Activated T-cell treated with anti-CD3 and anti-CD28 coated beads for 48 hours (primary cell): ENCODE measurements around the gene MSMO1.
A peak's percentile ranks its signal among the peaks of the same experiment; 100 is the strongest.

ENCODE experiments used
- DNase-seq: peaks from one replicate; pipeline ENCODE4 v3.0.0-alpha.2; 2020; ENCODE audit warnings: low read depth

MSMO1 gene

DNA sequence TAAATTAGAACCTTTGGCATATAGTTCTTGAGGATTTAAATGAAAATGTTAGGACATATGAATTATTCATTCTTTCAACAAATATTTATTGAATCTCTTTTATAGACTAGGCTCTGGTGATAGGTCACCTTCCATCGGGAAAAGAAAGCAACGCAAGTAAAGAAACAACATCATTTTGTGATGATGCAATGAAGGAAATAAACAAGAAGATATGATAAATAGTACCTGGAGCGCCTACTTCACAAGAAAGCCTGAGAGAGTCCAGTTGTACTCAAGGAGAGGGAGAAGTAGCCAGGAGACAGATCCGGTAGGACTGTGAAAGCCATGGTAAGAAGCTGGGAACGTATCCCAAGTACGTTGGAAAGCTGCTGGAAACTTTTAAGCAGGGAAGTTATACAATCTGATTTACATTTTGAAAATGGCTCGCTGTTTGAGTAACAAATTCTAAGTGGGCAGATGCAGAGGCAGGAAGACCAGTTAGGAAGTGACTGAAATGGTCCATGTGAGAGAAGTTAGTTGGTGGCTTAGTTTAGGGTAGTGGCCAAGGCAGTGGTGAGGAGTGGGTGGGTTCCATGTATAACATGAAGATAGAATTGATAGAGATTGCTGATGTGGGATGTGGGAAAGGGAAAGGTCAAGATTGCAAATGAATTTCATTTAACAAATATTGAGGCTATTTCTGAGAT is 33.7 kb downstream of the MSMO1 start:
- DNase-seq = no peak

DNA sequence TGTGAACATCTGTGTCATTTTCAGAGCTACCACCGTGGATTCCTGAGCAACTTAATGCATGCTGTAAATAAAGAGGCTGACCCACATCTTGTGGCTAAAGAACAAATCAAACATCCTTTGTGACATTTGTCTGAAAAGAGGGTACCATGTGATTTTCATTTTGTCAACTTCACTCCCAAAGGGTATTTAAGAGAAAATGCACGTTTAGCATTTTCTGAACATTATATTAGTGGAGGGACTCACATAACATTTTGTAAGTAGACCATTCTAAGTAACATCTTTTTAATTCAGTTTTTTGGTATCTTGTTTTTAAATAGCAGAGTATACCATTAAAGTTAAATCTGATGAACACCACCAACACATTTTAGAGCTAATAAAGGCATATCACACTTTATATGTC is 34.3 kb downstream of the MSMO1 start:
- DNase-seq = no peak

DNA sequence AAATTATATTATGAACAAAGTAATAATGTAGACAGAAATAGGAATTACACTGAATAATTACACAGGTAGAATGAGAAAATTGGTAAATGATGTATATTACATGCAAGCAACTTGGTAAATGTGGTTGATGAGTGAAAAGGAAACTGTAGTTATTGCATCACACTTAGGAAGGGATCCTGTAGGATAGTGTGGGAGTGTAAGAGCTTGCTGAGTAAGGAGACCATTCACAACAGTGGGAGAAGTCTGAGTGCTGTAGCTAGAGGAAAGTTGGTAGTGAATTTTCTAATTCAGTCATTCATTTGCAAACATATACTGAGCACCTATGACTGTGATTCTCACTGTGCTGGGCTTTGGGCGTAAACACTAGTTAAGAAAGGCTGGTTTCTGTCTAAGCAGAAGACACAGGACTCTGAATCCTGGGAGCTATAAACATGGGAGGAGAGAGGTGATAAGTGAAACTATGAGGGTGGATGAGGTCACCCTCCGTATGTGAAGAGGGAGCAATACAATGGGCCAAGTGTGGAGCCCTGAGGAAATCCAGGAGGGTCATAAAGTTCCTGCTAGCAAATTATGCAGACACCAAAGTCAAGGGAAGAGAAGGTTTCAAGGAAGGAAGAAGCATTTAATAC is 37.1 kb downstream of the MSMO1 start:
- DNase-seq = no peak

DNA sequence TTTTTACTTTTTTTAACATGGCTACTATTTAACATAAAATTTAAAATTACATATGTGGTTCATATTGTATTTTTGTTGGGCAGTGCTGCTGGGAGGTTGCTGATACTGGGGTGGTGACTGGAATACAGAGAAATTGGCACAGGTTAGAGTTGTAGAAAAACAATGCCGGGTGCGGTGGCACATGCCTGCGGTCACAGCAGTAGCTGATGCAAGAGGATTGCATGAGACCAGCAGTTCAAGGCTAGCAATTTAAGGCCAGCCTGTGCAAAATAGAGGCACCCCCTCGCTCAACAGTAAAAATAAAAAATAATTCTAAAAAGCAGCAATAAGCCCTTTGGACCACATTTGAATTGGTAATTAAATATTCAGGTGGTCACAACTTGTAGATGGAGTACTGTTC is 39.6 kb downstream of the MSMO1 start:
- no peak for DNase-seq

DNA sequence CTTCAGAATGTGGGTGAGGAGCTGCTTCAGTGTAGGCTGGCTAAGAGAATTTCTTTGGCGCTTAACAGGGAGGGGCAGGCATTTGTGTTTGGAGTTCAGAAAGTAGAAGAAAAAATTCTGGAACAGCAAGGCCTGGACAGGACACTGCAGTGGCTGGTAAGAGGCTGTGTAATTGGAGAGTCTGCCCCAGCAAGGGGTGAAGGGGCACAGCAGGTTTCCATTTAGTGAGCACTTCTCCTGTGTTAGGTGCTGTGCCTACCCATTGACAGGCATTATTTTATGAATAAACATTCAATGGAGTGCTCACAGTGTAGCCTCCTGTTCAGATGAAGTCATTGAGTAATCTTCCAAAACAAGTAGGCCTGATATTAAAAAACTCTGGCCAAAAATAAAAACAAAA is 40.6 kb downstream of the MSMO1 start:
- DNase-seq = no peak

DNA sequence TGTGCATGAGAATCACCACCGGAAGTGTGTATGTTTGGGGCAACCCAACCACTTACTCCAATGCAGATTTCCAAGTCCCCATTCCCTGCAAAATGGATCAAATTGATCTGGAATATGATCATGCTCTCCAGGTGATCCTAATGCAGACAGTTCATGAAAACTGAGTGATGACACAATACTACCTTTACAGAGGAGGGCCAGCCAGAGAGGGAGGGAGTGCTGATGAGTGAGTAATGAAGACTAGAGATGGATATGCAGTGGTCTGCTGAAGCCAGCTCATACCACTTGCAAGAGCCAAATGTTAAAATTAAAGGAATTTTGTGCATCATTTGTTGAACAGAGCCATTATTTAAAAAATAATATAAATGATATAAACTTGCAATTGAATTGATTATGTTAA is 41.1 kb downstream of the MSMO1 start:
- DNase-seq = no peak

DNA sequence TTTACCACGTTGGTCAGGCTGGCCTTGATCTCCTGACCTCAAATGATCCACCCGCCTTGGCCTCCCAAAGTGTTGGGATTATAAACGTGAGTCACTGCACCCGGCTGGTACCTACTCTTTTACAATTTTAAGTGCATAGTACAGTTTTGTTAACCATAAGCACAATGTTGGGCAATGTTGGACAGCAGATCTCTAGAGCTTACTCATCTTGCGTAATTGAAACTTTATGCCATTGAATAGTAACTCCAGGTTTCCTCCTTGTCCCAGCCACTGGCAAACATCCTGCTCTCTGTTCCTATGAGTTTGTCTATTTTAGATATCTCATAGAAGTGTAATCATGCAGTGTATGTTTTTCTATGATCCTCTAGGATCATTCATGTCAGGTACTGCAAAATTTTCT is 42.1 kb downstream of the MSMO1 start:
- no peak for DNase-seq

DNA sequence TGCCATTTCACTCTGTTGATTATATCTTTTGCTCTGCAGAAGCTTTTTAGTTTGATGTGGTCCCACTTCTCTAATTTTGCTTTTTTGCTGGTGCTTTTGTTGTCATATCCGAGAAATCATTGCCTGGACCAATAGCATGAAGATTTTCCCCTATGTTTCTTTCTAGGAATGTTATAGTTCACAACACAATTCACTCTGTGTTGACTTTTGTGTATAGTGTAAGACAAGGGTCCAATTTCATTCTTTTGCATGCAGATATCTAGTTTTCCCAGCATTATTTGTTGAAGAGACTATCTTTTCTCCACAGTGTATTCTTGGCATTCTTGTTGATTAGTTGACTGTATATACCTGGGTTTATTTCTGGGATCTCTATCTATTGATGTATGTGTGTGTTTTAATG is 43.1 kb downstream of the MSMO1 start:
- DNase-seq = no peak

DNA sequence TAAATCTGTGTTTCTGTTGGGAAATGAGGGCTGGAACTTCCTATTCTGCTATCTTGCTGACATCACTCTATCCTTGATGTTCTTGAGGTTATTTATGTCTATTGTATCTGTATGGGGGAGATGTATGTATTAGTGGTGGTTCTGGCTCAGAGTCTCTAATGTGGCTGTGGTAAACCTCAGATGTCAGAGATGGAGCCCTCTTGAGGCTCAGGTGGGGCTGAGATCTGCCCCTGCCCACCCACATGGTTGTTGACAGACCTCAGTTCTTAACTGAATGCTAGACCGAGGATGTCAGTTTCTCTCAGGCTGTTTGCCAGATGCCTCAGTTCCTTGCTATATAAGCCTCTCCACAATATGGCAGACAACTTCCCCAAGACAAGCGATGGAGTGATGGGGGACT is 48.0 kb downstream of the MSMO1 start:
- DNase-seq = no peak

DNA sequence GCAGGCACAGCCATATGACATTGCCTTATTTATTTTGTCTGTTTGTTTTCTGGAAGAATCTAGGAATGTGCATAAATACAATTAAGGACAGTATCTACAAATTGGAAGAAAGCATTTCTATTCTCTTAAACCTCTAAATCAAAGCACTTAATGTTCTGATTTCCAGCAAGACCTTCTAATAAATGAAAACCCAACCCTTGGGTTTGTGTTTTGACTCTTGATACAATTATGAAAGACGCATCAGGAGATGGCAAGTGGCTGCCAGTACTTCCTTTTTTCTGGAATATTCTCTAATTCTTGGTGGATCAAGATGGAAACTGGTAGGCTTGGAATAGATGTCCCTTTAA is 50.9 kb downstream of the MSMO1 start:
- DNase-seq = no peak

DNA sequence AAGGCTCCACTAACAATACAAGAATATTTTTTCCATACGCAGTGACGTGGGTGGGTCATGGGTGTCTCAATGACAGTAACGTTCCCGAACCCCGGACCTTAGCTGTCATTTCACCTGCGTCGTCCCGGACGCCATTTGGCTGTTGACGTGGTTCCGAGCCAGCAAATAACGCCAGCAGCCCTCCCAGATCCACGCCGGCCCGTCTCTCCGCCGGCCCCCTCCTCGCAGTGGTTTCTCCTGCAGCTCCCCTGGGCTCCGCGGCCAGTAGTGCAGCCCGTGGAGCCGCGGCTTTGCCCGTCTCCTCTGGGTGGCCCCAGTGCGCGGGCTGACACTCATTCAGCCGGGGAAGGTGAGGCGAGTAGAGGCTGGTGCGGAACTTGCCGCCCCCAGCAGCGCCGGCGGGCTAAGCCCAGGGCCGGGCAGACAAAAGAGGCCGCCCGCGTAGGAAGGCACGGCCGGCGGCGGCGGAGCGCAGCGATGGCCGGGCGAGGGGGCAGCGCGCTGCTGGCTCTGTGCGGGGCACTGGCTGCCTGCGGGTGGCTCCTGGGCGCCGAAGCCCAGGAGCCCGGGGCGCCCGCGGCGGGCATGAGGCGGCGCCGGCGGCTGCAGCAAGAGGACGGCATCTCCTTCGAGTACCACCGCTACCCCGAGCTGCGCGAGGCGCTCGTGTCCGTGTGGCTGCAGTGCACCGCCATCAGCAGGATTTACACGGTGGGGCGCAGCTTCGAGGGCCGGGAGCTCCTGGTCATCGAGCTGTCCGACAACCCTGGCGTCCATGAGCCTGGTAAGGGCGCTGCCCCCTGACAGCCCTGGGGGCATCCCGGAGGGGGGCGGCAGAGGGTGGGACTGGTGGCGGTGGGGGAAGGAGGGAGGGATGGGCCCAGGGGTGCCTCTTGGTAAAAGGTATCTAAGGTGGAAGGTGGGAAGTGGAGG is 51.5 kb downstream of the MSMO1 start, which contains the start of gene CPE:
Gene CPE, plus strand, starts transcription at position 264 of the 933 bp plus-strand sequence. Its CDS starts 214 bp downstream, at position 478.
- peak; percentile 60 for DNase-seq

DNA sequence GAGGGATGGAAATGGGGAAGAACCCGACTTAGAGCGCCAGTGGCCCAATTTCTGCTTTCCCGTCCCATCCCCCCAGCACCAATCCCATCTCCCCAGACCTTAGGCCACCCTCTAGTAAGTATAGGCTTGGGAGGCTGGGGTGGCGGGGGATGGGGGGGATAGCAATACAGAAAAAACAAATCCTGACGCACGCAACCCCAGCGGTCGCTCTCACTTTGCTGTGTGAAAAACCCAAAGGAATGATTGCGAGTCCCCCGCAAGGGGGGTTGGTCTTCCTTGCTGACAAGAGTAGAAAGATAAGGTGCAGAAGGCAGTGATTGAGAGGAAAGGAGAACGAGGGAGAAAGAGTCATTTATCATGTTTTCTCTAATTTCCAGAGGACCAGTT is 52.2 kb downstream of the MSMO1 start:
- no peak for DNase-seq

DNA sequence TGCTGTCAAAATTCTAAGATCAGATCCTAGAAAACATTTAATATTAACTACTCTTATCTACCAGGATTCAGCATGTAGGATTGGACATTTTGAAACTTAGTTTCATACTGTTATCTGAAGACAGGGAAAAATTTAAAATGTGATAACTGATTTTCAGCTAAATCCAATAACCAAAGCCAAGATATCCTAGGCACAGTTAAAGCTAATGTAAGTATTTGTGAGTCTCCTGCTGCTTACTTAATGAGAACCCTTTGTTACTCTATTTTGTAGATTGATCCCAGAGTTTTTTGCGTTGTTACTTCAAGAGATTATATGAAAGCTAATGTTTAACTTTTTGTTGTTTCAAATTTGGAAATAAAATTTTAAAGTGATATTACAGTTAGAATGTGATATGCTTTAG is 53.3 kb downstream of the MSMO1 start:
- DNase-seq = no peak

DNA sequence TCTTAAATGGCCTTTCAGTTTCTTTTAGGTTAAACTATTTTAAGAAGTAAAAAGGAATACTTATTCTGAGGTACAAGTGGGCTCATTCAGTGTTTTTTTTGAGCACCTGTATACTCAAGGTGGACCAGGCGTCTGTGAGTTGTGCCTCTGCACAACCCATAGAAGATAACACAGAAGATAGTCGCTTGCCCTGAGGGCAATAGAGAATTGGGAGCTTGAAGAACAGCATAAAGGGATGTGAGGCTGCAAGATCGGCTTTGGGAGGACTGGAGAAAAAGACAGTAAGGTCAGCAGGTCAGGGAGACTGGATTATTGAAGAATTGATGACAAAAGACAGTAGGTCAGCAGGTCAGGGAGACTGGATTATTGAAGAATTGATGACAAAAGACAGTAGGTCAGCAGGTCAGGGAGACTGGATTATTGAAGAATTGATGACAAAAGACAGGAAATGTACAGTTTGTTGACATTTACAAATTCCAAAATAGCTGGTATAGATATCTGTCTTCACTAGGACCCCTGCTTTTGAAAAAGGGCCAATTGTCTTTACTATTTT is 54.4 kb downstream of the MSMO1 start:
- DNase-seq = no peak

DNA sequence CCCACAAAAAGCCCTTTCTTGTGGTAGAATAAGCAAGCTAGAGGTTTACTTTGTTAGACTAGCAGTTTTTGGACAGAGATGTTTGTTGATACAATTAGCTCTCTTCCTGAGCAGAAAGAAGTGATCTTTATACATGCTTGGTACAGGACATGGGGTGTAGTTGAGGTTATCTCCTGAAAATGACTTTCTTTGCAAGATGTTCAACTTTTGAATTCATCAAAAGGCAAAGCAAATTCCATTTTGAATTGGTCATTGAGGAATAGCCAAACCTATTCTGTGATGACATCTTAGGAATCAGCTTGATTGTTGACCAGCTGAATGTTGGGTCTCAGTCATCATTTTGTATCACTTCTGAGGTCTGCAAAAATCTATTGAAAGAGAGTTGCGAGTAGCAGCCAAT is 55.2 kb downstream of the MSMO1 start:
- DNase-seq = no peak

DNA sequence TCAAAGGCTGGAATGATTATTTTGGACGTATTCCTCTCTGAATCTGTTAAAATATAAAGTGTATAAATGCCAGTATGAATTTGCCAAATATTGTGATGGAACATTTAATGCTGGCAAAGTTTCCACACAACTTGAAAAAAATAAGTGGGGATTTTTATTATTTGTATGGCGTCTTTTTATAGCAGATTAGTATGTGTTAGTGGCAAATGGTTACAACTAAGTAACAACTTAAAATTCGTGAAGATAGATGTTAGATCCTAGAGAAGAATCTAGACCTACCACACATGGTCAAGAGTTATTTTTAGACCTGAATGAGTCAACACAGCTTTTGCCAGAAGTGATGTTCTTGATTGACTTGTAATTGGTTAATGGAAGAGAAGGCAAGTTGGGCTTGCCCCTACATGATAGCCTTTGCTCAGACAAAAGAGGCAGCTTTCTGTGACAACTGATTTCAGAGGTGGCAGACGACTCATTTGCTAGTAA is 56.2 kb downstream of the MSMO1 start:
- DNase-seq = no peak

DNA sequence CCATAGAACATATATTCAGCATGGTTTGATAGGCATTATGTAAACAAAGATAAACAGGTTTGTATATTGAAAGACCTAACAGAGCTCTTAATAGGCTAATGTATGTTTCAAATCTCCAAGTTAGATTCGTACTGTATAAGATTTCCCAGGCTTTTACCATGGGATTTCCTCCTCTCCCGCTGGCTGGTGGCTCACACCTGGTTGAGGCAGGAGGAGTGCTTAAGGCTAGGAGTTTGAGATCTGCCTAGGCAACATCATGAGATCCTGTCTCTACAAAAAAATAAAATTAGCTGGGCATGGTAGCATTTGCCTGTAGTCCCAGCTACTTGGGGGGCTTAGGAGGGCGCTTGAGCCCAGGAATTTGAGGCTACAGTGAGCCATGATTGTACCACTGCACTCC is 56.7 kb downstream of the MSMO1 start:
- no peak for DNase-seq

DNA sequence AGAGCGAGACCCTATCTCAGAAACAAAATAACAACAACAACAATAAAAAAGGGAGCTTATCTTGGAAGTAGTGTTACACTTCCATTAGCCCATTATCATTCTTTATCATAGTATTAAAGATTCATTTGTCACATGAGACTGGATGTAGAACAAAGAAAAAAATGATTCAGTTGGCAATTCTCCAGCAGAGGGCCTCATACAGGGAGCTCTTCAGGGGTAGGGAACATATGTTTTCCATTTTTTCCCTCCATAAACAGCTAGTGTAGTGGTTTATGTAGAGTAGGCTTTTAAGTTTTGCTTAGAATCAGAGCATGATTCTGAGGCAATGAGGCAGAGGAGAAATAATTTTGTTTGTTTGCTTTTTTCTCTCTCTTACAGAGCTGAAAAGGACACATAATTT is 57.1 kb downstream of the MSMO1 start:
- no peak for DNase-seq

DNA sequence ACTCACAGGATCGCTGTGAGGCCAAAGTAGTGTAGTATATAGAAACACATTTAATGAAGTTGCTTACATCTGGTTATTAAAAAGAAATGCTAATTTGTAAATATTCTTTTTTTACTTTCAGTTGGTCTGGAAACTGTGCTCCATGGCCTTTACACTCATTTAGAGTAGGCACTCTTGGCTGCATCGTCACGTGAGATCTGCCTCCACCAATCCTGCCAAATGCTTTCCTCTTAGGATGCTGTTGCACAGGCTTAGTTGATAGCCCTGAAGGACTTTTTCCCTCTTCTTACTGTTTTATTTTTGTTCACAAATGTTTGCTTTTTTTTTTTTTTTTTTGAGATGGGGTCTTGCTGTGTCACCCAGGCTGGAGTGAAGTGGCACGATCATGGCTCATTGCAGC is 57.7 kb downstream of the MSMO1 start:
- no peak for DNase-seq

DNA sequence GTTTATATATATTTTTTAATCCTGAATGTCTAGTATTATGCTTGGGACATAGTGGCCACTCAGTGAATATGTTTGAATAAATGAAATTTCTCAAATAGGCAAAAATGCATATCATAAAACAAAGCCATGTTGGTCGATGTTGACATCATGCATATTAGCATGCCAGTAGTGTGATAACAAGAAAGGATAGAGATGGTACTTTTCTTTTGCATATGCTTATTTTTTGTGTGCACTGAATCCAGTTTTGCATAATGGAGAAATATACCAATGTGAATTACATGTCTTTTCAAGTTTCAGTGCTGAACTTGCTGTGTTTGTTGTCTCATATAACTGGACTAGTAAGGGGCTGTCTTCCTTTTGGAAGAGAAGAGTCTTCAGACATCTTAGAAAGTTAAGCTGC is 58.9 kb downstream of the MSMO1 start:
- no peak for DNase-seq

DNA sequence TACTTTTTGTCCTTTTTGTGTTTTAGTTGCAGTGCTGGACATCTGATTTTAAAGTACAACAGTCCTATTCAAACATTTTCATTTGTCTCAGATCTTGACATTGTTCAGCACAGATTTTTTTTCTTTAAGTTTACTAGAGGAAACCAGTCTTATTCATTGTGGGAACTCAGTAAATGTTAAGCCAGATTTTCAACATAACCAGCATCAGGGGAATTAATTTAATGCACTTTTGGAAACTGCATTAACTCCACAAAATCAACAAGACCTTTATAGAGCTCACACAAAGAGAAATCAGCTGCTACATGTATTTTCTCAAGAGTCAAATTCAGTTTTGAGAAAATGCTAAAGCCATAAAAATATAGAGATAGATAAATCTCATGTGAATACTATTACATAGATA is 61.3 kb downstream of the MSMO1 start:
- no peak for DNase-seq
